Measurements from ENCODE around the gene NFIX.

NFIX gene

DNA sequence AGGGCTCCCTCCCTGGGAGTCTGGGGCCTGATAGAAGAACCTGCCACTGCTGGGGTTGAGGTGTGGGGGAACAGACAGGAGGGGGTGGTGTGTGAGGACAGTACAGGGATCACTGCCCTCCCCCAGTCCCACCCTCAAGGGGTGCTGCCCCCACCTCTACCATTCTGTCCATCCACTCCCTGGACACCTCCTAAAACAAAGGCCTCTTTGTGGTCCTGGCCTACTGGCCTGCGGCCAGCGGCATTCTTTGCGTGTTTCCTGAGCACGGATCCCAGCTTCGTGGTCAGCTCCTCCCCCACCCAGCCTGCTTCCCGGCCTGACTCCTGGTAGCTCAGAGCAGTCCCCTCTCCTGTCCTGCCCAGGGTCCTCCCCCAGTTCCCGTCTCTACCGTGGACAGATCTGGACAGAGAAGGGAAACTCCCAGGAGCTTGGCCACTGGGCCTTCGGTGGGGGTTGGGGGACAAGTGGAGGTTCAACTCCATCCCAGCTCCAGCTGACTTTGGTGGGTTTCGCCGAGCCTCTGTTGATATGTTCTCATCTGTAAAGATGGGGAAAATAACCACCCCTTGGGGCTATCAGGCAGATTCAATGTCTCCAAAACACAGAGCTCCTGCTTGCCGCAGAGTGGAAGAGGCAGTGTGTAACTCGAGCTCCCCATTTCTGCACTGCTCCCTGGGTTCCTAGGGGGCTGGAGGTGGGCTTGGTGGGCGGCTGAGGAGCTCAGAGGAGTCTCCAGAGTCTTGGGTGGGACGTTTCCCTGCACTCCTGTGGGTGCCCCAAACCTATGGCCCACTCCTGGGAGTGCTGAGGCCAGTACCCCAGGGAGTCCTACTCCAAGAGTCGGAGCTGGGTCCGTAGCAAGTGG is 58.7 kb downstream of the NFIX start:
- peak in 39 of 56 donors; percentile 12 to 85 (median 49) for DNase-seq

DNA sequence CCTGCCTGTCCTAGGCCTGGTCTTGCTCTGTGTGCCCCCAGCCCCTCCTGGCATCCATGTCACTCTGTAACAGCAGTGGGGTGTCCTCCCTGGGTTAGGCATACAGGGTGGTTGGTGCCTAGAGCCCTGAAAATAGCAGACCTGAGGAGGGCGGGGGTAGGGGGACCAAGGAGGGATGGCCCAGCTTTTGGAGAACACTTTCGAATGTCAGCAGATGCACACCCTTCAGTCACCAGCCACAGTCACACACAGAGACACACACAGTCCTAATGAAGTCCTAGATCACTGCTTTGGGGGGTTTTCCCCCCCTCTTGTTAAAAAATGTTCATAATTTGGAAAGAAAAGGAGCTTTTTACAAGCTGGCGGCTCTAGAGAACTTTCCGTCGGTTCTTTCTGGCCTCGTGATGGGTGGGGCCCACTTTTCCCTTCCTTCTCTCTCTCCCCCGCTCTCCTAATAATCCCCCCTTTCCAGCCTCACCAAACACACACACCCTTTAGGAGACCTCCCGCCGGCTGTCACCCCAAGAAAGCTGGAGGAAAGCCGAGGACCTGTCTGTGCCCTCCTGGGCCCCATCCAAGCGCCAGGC is 59.4 kb downstream of the NFIX start:
- no peak for DNase-seq

DNA sequence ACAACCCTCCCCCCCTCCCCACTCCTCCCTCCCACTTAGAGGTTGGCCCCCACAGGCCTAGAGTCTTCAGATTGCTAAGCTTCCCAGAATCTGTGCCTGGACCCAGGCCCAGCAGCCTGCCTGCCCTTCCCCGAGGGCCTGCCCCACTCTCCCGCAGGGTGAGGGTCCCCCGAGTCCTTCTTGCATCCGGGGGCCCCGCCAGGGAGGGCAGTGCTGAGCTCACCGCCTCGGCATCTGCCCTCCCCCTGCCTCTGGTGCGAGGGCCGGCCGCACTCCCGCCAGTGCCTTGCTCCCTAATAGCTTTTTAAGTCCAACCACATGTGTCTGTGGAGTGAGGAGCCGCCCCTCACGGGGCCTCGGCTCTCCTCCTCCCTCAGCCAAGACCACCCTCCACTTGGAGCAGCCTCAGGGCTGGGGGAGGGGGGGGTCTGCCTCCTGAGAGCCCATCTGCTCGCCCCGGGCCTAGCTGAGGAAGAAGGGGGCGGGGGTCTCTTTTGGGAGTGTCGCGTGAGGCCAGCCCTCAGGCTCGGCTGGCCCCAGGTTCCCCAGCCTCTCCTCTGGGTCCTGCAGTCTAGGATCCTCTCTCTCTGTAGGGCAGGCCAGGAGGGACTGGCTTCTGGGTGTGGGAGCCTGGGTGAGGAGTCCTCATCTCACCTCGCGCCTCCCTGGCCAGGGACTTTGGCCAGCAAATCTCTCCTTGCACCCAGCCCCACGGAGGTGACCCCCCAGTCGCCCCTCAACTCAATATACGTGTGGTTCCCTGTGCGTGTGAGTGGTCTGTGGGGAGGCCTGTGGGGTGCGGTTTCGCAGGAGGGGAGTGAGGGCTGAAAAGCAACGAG is 60.2 kb downstream of the NFIX start:
- peak in 12 of 56 donors; percentile 9 to 69 (median 34) for DNase-seq

DNA sequence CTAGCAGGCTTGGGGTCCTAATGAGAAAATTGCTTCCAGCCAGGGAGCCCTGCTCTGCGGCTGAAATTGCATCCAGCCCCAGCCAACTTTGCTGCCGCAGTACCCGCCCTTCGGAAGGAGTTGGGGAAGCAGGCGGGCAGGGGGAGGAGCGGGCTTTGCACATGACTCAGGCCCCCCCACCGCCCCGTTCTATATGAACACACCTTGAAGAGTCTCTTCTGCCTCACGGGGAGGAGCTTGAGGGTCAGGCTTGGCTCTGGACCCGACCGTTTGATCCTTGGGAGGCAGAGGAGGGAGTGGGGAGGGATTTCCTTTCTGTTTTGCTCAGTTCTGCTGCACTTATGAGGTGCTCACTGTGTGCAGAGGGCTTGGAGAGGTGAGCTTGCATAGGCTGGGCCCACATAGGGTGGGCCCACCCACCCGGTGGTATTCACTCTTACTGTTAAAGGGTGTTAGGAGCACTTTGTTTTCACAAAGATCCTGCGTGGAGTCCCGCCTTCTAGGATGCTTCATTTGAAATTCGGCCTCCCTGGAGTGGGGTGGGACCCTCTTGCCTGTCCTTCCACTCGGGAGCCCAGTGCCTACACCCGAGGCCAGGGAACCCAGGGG is 60.9 kb downstream of the NFIX start:
- DNase-seq = peak in 1 of 56 donors; percentile 22

DNA sequence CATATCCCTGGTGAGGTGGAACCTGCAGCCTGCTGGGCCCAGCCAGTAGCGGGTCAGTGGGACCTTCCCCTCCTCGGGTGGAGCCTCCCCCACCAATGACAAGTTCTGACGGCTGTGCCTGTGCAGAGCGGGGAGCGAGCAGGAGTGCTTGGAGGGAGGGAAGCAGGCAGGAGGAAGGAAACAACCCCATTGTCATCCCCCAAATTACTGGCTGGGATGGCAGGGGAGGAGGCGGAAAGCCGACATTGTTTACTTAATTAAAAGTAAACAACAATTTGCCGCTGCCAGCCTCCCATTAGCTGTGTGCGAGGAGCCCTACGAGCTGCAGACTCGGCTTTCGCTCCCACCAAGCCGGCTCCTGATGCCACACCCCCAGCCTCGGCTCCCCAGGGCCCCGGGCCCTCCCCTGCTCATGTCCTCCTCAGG is 61.9 kb downstream of the NFIX start:
- DNase-seq = no peak

DNA sequence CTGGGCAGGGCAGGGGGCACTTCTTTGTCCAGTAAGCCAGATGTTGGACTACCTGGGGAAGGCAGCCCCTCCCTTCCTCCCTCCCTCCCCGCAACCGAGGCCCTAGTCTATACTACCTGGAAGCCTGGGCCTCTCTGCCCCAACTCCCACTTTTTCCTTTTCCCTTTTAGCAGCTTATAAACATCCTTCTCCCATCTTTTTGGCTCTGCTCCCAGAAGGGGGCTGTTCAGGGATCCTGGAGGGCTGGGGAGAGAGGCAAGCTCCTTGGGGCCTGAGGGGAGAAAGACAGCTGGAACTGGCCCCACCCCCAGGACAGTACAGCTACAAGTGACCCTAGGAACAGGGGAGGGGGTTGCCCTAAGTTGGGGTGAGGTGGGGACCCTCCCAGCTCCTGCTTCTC is 62.5 kb downstream of the NFIX start:
- no peak for DNase-seq

DNA sequence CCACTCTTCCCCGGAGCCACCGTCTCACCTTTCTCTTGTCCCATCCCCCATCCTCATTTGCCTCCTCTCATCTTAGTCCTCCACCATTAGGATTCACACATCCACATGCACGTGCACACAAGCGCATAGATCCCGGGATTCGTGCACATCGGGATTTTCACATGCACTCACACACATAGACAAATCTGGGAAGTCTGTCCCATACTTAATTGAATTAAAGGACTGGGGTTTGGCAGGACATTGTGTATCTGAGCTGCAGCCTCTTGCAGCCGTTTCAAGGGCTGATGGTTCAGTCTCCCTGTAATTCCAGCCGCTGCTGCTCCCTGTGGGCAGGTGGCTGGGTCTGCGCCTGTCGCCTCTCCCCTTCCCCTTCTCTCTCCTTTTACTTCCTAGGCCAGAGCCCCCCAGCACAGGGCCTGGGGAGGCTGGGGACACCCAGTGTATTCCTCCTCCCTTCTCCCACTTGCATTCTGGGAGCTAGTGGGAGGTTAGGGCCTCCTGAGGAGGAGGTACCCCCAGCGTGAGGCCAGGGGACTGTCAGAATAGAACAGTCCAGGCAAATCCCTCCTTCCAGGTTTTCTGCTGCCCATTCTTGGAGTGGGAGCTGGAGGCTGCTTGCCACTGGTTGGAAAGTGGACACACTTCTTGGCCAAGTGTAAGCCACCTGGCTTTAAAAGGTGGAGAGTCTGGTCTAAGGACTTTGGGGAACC is 63.8 kb downstream of the NFIX start:
- DNase-seq = no peak

DNA sequence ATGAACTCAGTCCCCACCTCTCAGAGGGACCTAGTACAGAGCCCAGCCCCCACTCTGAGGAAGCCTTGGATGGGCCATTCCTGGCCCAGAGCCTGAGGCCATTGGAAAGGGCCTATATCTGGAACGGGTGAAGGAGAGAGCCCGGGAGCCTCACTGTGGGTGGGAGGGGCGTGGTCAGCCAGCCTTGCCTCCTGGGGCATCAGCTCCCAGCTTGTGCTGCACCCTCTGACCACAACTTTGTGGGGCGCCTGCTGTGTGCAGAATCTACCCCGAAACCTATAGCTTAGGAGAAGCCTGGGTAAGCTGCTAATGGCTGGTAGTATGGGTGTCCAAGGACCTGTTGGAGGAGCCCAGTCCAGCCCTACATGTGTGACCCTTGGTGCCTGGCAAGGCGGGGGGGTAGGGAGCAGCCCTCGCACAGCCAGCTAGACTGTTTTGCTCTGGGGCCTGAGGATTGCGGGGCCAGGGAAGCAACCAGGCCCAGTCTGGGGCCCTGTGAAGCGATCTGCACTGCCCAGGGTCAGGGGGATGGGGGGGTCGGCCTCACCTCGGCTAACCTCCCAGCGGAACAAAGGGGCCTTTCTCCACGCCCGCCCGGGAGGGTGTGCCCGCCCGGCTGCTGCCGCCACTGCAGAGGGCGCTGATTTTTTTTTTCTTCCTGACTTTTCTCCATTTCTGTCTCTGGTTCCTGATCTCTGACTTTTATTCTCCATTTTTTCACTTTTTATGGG is 65.1 kb downstream of the NFIX start:
- peak in 39 of 56 donors; percentile 10 to 81 (median 52) for DNase-seq

DNA sequence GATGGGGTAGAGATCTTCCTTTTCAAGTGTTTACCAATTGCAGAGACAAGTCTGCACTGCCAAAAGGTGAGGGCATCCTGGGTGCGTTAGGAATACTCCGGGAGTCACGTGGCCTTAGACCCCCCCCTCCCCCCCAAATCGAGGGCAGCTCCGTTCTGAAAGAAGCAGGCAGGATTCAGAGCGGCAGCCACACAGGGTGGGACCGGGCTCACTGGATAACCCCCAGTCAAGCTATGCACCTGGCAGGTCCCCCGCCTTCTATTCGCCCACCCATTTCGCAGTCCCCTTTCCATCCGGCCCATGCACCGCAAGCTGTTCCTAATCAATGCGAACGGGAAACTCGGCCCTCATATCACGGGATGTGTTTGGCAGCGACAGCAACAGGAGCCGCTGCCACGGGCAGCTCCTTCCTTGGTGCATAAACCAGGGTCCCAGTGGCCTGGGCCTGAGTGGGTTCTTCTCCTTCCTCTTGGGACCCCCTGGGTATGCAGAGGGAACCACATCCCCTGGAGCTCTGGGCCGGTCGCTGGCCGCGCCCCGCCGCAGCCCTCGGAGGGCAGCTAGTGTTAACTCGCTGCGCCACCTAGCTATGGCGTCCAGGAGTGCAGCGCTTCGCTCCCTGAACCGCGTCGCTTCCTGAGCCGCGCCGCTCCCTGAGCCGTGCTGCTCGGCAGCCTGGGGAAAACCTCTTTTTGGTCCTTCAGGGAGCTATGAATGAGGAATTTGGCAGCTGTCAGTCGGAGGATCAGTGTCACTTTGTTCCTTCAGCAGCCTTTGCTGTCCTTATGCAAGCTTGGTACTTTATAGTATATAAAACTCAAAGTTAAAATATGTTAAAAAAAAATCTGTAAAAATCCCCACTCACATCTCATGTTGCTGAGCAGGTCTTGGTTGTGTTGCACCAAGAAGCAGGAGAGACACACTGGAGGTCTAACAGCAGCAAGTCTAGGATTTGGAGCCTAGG is 66.0 kb downstream of the NFIX start:
- DNase-seq = peak in 51 of 56 donors; percentile 35 to 91 (median 75)

DNA sequence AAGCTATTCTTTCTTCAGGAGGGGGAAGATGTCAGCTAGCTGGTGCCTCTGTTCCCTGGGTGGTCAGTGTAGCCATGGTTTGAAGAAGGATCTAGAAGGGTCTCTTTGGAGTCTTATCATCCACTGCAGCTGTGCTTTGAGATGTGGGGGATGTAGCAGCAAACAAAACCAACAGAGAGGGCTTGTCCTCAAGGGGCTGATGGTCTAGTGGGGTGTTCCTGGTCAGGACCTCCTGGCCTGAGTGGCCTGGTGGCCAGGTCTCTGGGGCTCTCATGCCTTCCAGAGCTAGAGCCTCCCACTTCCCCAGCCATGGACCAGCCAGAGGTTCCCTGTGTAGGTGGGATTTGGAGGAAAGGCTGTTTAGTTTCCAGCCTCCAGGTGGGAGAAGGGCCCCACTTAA is 67.0 kb downstream of the NFIX start:
- no peak for DNase-seq

DNA sequence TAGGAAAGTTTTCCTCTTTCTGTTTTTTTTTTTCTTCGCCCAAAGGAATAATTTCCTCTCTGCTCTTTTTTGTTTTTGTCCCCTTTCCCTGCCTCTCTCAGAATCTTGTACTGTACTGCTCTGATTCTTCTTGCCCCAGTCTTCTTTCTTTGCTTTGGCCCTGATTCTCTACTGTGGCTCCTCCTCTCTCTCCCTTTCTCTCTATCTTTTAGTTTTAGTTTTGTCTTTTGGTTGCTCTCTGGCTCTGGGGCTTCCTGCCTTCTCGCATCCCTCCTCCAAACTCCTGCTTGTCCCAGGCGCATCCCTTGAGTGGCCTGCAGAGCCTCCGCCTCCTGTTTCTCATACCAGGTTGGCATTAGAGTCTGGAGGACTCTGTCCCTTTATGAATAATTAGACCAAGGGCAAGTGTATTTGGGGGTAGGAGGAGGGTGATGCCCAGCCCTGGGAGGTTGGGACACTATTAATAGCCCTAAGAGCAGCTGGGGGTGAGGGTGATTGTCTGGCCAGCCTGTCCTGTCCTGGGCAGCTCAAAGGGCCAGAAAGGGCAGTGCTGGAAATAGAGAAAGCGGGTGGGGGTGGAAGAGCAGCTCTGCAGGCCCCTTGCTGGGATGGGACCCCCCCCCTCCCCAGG is 68.3 kb downstream of the NFIX start:
- peak in 14 of 56 donors; percentile 26 to 63 (median 48) for DNase-seq

DNA sequence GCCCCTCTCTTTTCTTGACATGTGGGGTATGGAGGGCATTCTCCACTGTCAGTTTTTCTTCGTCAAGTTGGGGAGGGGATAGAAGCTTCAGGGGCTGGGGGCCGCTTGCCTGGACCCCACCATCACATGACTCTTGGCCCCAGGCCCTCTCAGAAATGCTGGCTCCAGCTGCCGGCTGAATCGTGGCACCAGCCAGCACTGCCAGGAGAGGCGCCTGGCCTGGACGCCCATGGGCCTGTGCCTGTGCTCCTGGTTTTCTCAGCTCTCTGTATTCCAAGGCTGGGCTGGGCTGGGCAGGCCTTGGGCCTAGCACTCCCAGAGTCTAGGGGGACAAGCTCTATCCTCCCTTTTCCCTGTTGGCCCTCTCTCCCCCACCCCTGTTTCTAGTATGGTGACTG is 68.8 kb downstream of the NFIX start:
- peak in 16 of 56 donors; percentile 10 to 63 (median 44) for DNase-seq

DNA sequence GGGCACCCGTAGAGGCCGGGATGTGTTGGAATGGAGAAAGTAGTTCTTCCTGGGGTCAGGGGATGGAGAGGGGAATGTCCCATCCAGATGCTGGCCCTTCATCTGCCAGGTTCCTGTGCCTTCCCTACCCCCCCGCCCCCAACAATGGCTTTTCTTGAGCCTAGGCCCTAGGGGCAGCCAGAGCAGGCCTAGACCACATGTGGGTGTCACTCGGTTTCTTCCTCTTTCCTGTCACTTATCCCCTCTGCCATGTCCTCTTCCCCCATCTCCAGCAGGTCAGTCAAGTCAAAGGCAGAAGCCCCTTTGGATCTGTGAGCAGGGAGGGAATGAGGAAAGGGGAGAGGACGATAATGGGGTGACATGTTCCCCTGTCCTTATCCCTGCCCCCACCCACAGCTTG is 71.0 kb downstream of the NFIX start:
- no peak for DNase-seq

DNA sequence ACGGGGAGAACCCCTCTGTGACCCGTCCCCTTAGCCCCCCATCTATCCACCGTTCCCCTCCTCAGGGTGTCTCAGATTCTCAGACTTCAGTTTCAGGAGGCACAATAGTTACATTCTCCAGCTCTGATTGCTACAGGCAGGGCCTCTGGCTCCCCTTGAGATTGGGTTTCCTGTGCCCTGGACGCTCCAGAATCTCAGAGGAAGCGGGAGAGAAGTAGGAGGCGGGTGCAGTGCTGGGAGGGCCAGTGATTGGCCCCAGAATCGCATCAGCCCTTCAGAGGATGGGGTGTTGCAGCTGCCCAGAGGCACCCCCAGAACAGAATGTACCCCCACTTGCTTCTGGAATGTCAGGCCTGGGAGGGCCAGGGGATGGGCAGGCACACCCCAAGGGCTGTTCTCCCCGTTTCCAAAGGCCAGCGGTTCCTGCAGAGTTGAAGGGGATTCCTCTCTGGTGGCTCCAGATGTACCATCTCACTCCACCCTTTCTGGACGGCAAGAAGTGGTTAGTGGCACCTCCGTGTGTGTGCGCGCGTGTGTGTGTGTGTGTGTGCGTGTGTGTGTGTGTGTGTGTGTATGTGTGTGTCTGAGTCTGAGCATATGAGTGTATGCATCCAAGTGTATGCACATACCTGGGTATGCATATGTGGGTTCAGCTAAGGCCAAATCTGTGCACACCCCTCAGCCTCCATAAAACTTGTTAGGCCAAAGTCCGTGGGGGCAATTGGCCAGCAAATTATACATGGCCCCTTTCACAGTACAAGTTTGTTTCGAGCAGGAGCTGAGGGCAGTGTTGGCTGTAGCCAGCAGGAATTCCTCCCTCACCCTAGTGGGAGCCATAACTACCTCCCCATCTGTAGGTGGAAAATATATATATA is 71.9 kb downstream of the NFIX start:
- no peak for DNase-seq

DNA sequence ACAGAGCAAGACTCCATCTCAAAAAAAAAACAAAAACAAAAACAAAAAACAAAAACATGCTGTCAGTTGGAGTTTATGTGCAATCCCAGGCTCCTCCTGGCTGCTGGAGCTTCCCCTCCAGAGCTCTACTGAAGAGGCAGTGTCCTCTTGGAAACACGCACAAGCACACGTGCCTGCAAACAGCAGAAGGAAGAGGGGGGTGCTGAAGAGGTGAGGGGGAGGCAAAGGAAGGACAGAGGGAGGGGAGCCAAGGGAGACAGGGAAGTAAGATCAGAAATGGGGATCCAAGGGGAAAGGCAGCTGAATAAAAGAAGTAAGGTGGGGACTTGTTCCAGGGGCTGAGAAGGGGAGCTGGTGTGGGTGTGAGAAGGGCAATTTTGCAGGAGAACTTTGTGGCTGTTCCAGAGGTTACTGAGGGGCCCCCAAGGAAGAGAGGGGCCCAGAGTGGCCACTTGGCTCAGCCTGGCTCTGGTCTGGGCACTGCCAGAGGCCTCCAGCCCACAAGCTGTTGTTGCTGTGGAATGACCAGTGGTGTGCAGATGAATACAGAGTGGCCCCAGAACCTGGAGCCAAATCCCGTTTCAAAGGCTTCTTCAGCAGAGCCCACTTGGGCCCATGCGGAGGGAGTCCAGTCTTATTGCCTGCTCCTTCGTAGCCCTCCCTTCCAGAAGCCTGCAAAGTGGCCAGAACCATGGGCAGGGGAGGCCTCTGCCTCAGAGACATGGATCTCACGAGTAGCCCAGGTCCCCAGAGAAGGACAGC is 73.0 kb downstream of the NFIX start:
- DNase-seq = peak in 40 of 56 donors; percentile 16 to 84 (median 55)
